ENCODE measurements around the gene RTRAF.

DNA sequence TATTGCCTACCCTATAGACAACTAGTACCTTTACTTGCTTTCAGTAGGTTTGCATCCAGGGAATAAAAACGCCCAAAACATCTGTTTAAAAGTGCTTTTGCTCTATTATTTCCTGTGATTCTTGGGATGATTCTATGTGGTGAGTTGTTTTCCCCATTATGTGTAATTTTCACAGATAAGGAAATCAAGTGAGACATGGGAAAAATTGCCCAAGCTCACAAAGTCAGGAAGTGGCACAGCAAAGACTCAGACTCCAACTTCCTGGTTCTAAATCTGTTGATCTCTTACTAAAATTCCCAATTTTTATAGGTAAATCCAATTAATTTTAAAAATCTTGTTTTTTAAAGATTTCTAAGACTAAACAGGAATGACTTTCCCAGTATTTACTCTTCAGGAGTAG lies 40.5 kb downstream of the RTRAF start:
- TF ChIP-seq EZH2 (IDR thresholded peaks at IDR 0.05; ENCODE audit: low read depth) = no peak
- TF ChIP-seq CTCF (conservative IDR thresholded peaks at IDR 0.05) = no peak

Data from PC-9 (cell line).